Measurements from ENCODE around the gene ACTR2.

GRCh38 chr2:65298089-65298488, 70.5 kb downstream of the ACTR2 start:
- TF ChIP-seq CTCF (IDR thresholded peaks at IDR 0.05; ENCODE audit: poor library complexity, severe bottlenecking) (no peak), EP300 (conservative IDR thresholded peaks at IDR 0.05; ENCODE audit: poor library complexity, severe bottlenecking) (no peak), RAD21 (conservative IDR thresholded peaks at IDR 0.05) (no peak), POLR2AphosphoS5 (IDR thresholded peaks at IDR 0.05) (no peak), REST (IDR thresholded peaks at IDR 0.05; ENCODE audit: borderline replicate concordance) (no peak), MXI1 (conservative IDR thresholded peaks at IDR 0.05; ENCODE audit: poor library complexity, severe bottlenecking) (no peak)
